Measurements from ENCODE around the gene GABRA5.
"Not testable (repeated sequence)": the region's sequence is repeated elsewhere in the genome, so short reads cannot be mapped to it uniquely, and the experiment has no call there.

The GABRA5 gene

DNA sequence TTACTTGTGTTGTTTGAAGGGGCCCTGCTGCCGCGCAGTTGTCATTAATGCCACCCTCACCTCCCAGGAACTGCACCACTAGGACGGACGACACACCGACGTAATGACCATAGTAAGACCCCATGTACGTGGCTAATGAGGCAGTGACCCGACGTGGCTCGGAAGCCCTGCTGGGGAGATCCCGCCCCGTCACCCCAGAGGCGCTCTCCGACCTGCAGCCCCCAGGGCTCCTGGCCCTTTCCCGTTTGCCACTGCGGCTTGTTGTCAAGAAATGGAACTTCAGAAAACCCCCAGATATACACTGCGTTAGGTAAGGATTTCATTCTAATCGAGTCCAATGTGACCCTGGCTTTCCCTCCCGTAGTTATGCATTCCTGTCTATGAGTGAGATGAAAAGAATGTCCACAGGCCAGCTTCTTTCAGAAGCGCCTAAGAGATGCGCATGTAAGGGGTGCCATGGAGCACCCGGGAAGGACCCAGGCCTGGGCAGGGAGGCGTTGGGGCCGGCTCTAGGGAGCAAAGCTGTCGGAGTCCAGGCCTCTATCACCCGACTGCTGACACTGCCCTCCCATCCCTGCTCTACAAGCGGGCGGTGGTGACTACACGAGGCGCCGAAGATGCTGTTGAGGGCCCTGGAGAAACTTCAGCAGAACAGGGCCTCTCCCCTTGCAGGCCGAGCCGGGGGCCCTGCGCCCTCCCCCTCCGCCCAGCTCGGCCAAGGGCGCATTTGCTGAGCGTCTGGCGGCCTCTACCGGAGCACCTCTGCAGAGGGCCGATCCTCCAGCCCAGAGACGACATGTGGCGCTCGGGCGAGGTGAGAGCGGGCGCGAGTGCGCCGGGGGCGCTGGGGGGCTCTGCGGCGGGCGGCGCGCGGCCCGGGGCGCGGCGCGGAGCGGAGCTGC lies at the start of gene GABRA5:
TSS of gene GABRA5 (plus strand) at position 765 of the 902 bp plus-strand sequence. CDS start 2,187 bp downstream, outside the sequence.
- no peaks in the 10 kb centered on the region; the same call in 1 of the 2 replicates for H3K27me3 ChIP-seq (ENCODE audit: low read depth)
- peak within 1 kb of the TSS; percentile 25 for H3K4me3 ChIP-seq
- no peaks in the 10 kb centered on the region for H3K4me1 ChIP-seq
- H3K9me3 ChIP-seq, result no peaks in the 10 kb centered on the region
- in situ Hi-C loops (cut with MboI; ENCODE audit: low sequenced_read_pairs), result loop anchor here (25.0 kb wide), 3 partner anchors 604 to 1154 kb away; no protein-coding TSS in a partner anchor
- peak in 1 of 2 experiments; percentile 53 for DNase-seq (ENCODE audit: low spot score in 2 of 2)
- no peaks in the 10 kb centered on the region for H3K36me3 ChIP-seq (replicated peaks)

DNA sequence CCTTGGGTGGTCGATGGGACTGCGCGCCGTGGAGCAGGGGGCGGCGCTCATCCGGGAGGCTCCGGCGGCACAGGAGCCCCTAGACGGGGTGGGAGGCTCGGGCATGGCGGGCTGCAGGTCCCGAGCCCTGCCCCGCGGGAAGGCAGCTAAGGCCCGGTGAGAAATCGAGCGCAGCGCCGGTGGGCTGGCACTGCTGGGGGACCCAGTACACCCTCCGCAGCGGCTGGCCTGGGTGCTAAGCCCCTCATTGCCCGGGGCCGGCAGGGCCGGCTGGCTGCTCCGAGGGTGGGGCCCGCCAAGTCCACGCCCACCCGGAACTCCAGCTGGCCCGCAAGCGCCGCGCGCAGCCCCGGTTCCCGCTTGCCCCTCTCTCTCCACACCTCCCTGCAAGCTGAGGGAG lies 35.7 kb upstream of the GABRA5 start:
- not testable (repeated sequence) for H3K4me1 ChIP-seq; H3K36me3 ChIP-seq (replicated peaks); H3K4me3 ChIP-seq; H3K9me3 ChIP-seq; DNase-seq (ENCODE audit: low spot score in 2 of 2); H3K27me3 ChIP-seq (ENCODE audit: low read depth)
- in situ Hi-C loops (cut with MboI; ENCODE audit: low sequenced_read_pairs), result loop anchor here (10.0 kb wide), 1 partner anchor 56 kb away; the partner anchor contains the start of gene GABRB3

DNA sequence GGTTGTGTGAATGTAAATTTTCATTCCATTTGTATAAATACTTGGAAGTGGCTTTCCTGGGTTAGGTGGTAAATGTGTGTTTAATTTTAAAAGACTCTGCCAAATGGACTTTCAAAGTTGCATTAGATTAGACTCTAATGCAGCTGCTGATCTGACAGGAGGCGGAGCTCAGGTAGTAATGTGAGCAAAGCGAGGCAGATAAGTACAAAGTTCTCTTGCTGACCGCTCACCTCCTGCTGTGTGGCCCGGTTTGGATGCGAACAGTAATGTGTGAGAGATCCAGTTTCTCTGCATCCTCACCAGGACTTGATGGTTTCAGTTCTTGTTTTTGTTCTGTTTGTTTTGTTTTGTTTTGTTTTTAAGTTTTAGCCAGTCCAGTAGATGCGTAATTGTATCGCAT lies 34.9 kb upstream of the GABRA5 start:
- Histone ChIP-seq H3K4me3 (no peak overlapping the region), H3K4me1 (no peaks in the 10 kb centered on the region), H3K9me3 (no peaks in the 10 kb centered on the region), H3K27me3 (ENCODE audit: low read depth) (no peaks in the 10 kb centered on the region), H3K36me3 (replicated peaks) (no peaks in the 10 kb centered on the region)
- in situ Hi-C loops (cut with MboI; ENCODE audit: low sequenced_read_pairs), result loop anchor here (10.0 kb wide), 1 partner anchor 57 kb away; the partner anchor contains the start of gene GABRB3
- no peak for DNase-seq (ENCODE audit: low spot score in 2 of 2)

DNA sequence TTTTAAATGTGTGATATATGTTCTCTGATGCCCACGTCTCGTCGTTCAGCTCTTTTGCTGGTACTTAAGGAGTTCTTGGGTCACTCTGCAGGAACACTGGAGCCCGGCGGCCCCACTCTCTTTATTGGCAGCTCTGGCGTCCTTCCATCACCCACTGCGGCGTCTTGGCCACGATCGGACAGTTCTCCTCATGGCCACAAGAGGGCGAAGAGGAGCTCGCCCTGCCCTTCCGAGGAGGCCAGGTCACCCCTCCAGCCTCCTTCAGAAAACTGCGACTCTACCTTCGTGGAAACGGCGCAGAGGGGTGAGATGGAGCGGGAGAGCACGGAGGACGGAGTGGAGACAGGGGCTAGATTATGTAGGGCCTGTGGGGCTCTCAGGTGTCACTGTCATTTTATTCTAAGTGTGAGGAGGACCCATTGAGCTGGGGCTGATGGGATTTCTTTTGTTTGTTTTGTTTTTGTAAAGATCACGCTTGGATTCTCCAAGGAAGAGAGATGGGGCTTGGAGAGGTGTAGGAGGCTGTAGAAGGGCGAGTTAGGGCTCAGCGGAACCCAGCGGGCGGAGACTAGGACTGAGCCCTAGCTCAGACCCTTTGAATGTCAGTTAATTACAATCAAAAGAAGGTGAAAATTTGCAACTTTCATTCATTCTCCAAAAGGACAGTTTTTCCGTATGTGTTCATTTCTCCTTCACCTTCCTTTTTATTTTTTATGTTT lies 28.0 kb upstream of the GABRA5 start:
- in situ Hi-C loops (cut with MboI; ENCODE audit: low sequenced_read_pairs), result loop anchor here (10.0 kb wide), 1 partner anchor 64 kb away; the partner anchor contains the start of gene GABRB3
- H3K4me1 ChIP-seq, result no peaks in the 10 kb centered on the region
- no peaks in the 10 kb centered on the region for H3K27me3 ChIP-seq (ENCODE audit: low read depth)
- no peak overlapping the region for H3K4me3 ChIP-seq
- no peaks in the 10 kb centered on the region for H3K9me3 ChIP-seq
- peak; percentile 33 to 75 for DNase-seq (ENCODE audit: low spot score in 2 of 2)
- H3K36me3 ChIP-seq (replicated peaks), result no peaks in the 10 kb centered on the region

DNA sequence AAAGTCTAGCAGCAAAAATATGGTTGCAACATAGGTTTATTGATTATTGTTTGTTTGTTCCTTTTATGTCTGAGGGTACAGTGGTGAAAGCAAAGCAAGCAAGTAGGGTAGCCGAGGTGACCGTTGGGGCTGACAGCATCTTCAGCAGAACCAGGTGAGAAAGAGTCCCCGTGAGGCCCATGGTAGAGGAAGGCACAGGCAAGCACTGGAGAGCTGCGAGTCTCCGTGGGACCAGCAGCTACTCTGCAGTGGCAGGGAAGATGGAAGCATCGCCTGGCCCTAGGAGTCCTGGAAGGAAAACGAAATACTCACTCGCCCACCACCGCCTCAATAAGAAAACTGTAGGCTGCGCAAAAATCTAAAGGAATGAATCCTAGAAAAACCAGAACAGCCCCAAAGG lies 25.3 kb upstream of the GABRA5 start:
- H3K4me3 ChIP-seq, result no peak overlapping the region
- H3K4me1 ChIP-seq, result peaks cover 3% of the 10 kb centered on the region
- DNase-seq (ENCODE audit: low spot score in 2 of 2), result no peak
- no peaks in the 10 kb centered on the region for H3K36me3 ChIP-seq (replicated peaks)
- H3K27me3 ChIP-seq (ENCODE audit: low read depth), result no peaks in the 10 kb centered on the region
- in situ Hi-C loops (cut with MboI; ENCODE audit: low sequenced_read_pairs), result no loop called here
- H3K9me3 ChIP-seq, result no peaks in the 10 kb centered on the region

DNA sequence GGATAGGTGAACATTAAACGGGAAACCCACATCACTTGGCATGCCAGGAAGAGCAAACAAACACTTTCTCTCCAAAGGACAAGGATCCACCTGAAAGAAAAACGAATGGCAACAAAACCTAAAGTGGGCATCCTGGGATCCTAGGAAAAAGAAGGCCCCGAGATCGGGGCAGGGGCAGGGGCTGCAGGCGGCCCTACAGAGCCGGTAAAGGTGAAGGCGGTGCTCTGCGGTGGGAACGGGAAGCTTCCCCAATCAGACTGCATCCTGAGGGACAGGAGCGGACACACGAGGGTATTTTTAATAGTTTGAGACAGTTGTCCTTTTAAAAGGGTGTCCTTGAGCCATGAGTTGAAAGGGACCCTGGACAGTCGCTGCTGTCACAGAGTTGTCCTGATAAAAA lies 24.9 kb upstream of the GABRA5 start:
- in situ Hi-C loops (cut with MboI; ENCODE audit: low sequenced_read_pairs), result no loop called here

DNA sequence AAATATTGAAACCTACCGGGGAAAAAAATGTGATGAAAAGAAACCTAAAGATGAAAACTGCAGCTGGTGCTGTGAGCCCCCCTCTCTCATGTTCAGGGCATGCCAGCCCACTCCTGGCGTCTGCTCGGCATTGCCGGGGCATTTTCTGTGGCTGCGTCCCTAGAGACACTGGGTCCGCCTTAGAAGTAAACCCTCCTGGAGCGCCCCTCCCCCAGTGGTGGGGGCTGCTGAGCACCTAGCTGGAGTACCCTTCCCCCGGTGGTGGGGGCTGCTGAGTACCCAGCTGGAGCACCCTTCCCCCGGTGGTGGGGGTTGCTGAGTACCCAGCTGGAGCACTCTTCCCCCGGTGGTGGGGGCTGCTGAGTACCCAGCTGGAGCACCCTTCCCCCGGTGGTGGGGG lies 24.5 kb upstream of the GABRA5 start:
- H3K27me3 ChIP-seq (ENCODE audit: low read depth), result no peaks in the 10 kb centered on the region
- H3K4me3 ChIP-seq, result no peak overlapping the region
- H3K36me3 ChIP-seq (replicated peaks), result no peaks in the 10 kb centered on the region
- H3K9me3 ChIP-seq, result no peaks in the 10 kb centered on the region
- peaks cover 8% of the 10 kb centered on the region for H3K4me1 ChIP-seq
- in situ Hi-C loops (cut with MboI; ENCODE audit: low sequenced_read_pairs), result no loop called here
- no peak for DNase-seq (ENCODE audit: low spot score in 2 of 2)

More for the DNA sequence above, 24.9 kb upstream of the GABRA5 start:
- Histone ChIP-seq H3K27me3 (ENCODE audit: low read depth) (no peaks in the 10 kb centered on the region), H3K36me3 (replicated peaks) (no peaks in the 10 kb centered on the region), H3K4me3 (no peak overlapping the region), H3K9me3 (no peaks in the 10 kb centered on the region), H3K4me1 (peaks cover 8% of the 10 kb centered on the region)
- no peak for DNase-seq (ENCODE audit: low spot score in 2 of 2)

DNA sequence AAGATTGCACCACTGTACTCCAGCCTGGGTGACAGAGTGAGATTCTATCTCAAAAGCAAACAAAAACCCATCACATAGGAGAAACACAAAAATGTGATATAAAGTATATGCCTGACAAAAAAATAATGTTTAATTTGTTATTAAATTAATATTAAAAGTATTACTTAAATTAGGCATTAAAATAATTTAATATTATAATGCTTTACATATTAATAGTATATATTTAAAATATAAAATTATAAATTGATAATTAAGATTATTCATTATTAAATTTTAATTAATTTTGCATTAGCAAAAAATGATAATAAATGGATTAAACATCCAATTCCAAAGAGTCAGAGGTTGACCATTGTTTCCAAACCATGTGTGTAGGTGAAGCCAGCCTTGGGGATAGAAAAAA lies 22.0 kb upstream of the GABRA5 start:
- no peak overlapping the region for H3K4me3 ChIP-seq
- H3K36me3 ChIP-seq (replicated peaks), result no peaks in the 10 kb centered on the region
- in situ Hi-C loops (cut with MboI; ENCODE audit: low sequenced_read_pairs), result no loop called here
- H3K4me1 ChIP-seq, result peaks cover 8% of the 10 kb centered on the region
- no peaks in the 10 kb centered on the region for H3K9me3 ChIP-seq
- H3K27me3 ChIP-seq (ENCODE audit: low read depth), result no peaks in the 10 kb centered on the region
- DNase-seq (ENCODE audit: low spot score in 2 of 2), result no peak

DNA sequence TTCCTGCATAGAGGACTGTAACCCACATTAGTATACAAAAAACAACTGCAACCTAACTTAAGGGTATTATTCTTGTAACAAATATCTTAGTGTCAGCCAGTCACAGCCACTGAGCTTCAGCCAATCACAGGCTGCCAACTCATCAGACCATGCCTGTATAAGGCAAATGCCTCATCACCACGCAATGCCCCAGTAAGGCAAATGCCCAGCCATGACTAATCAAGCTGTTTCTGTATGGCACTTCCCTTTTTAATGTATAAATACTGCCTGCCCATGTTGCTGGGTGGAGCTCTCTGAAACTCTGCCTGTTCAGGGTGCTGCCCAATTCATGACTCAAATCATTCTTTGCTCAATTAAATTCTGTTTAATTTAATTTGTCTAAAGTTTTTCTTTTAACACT lies 18.4 kb upstream of the GABRA5 start:
- no peak for DNase-seq (ENCODE audit: low spot score in 2 of 2)
- no peaks in the 10 kb centered on the region for H3K27me3 ChIP-seq (ENCODE audit: low read depth)
- no peaks in the 10 kb centered on the region for H3K9me3 ChIP-seq
- no peaks in the 10 kb centered on the region for H3K36me3 ChIP-seq (replicated peaks)
- in situ Hi-C loops (cut with MboI; ENCODE audit: low sequenced_read_pairs), result no loop called here
- H3K4me1 ChIP-seq, result peaks cover 8% of the 10 kb centered on the region
- no peak overlapping the region for H3K4me3 ChIP-seq

DNA sequence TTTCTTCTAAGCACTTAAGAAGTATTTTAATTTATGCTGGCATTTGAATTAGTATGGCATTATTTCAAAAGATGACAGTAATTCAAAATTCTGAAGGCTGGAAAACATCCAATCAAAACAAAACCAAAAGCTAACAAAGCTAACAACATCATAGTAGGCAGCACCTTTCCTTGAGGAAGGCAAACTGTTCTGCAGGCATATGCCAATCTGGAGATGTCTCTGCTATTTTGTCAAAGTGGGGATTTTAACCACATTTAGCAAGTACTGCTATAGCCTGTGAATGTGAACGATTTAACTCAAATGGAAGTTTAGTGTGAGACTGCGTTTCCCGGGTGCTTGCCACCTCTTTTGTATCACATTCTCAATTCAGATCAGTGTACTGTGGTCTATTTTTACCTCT lies 16.7 kb upstream of the GABRA5 start:
- no peak for DNase-seq (ENCODE audit: low spot score in 2 of 2)
- H3K4me3 ChIP-seq, result no peak overlapping the region
- peaks cover 8% of the 10 kb centered on the region for H3K4me1 ChIP-seq
- H3K9me3 ChIP-seq, result no peaks in the 10 kb centered on the region
- no peaks in the 10 kb centered on the region for H3K27me3 ChIP-seq (ENCODE audit: low read depth)
- in situ Hi-C loops (cut with MboI; ENCODE audit: low sequenced_read_pairs), result loop anchor here (25.0 kb wide), 3 partner anchors 588 to 1138 kb away; no protein-coding TSS in a partner anchor
- H3K36me3 ChIP-seq (replicated peaks), result no peaks in the 10 kb centered on the region

DNA sequence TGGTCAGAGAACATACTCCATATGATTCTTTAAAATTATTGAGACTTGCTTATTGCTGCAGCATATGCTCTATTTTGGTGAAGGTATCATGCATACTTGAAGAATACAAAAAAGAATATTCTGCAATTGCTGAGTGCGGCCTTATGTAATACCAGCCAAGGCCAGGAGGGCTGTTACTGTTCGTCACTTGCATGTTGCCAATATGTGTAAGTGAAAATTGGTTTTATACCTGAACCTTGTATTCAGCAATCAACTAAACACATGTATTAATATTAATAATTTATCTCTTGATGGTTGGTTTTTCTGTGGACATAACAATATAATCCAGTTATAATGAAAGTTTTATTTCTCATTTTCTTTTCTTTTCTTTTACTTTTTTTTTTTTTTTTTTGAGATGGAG lies 13.9 kb upstream of the GABRA5 start:
- Histone ChIP-seq H3K36me3 (replicated peaks) (no peaks in the 10 kb centered on the region), H3K4me3 (no peak overlapping the region), H3K4me1 (no peaks in the 10 kb centered on the region), H3K27me3 (ENCODE audit: low read depth) (no peaks in the 10 kb centered on the region), H3K9me3 (no peaks in the 10 kb centered on the region)
- DNase-seq (ENCODE audit: low spot score in 2 of 2), result no peak
- in situ Hi-C loops (cut with MboI; ENCODE audit: low sequenced_read_pairs), result loop anchor here (25.0 kb wide), 3 partner anchors 591 to 1141 kb away; no protein-coding TSS in a partner anchor

DNA sequence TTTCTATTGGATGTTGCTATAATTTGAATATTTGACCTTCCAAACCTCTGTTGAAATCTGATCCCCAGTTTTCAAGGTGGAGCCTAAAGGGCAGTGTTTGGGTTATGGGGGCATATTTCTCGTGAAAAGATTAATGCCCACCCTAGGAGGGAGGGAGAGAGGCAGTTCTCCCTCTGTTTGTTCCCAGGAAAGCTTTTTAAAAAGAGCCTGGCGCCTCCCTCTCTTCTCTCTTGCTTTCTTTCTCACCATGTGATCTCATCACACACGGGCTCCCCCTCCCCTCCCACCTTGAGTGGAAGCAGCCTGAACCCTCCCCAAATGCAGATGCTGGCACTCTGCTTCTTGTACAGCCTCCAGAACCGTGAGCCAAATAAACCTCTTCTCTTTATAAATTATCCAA lies 12.4 kb upstream of the GABRA5 start:
- H3K4me3 ChIP-seq, result no peak overlapping the region
- in situ Hi-C loops (cut with MboI; ENCODE audit: low sequenced_read_pairs), result loop anchor here (25.0 kb wide), 3 partner anchors 592 to 1142 kb away; no protein-coding TSS in a partner anchor
- no peaks in the 10 kb centered on the region for H3K27me3 ChIP-seq (ENCODE audit: low read depth)
- no peaks in the 10 kb centered on the region for H3K4me1 ChIP-seq
- no peaks in the 10 kb centered on the region for H3K36me3 ChIP-seq (replicated peaks)
- no peaks in the 10 kb centered on the region for H3K9me3 ChIP-seq
- DNase-seq (ENCODE audit: low spot score in 2 of 2), result no peak

DNA sequence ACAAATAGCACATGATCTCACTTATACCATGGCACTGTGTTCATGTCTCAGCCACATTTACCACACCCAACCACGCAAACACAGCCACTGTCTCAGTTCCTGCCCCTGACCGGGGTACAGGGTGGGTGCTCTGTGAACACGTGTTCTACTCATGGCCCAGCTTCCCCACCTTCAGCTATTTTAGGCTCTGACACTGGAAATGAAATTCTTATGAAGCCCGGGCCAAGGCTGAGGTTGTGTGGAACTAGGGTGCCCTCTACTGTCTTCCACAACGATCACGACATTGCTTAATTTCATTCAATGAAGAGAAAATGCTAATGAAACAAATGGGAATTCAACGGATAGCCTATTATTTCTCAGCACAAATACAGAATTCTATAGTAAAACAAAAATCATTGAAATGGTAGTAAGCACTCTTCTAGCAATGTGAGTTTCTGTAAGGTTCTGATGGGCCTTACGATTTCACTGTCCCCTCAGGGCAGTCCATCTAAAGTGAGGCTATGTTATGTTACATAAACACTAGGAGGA lies 2.1 kb upstream of the GABRA5 start:
- in situ Hi-C loops (cut with MboI; ENCODE audit: low sequenced_read_pairs), result loop anchor here (5.0 to 25.0 kb wide), 4 partner anchors 602 to 1357 kb away; no protein-coding TSS in a partner anchor

More for the DNA sequence above, 2.1 kb upstream of the GABRA5 start:
- Histone ChIP-seq H3K4me3 (no peak overlapping the region), H3K9me3 (no peaks in the 10 kb centered on the region), H3K4me1 (no peaks in the 10 kb centered on the region), H3K27me3 (ENCODE audit: low read depth) (no peaks in the 10 kb centered on the region; the same call in 1 of the 2 replicates), H3K36me3 (replicated peaks) (no peaks in the 10 kb centered on the region)
- peak; percentile 73 for DNase-seq (ENCODE audit: low spot score in 2 of 2)

All from HAP-1 (cell line).